GM10248 (cell line): Measurements from ENCODE around the gene CAMK2D.

ENCODE experiments used
- CTCF ChIA-PET: fragments of 300-600 bp; sonication (Branson Sonifier 250); formaldehyde crosslinking; extraction: SDS; loops from one replicate; lab custom pipeline; 2021; ENCODE audit warnings: antibody characterized with exemption; lab: Yijun Ruan, JAX
- POLR2A ChIA-PET: fragments of 350-650 bp; sonication (Branson Sonifier 250); formaldehyde crosslinking; extraction: SDS; loops from one replicate; lab custom pipeline; 2020; ENCODE audit warnings: antibody characterized with exemption; lab: Yijun Ruan, JAX
- DNase-seq: peaks from one replicate; pipeline ENCODE4 v3.0.0; 2012; ENCODE audit errors: extremely low spot score
- CTCF ChIP-seq: IDR thresholded peaks from 2 replicates; pipeline ENCODE4 v1.5.1; 2012; ENCODE audit warnings: mild to moderate bottlenecking, low read depth; ENCODE audit errors: extremely low read depth, missing control alignments, control extremely low read depth

CAMK2D gene

GRCh38 chr4:113743690-113744089 lies 17.8 kb downstream of the CAMK2D start:
- no peak for DNase-seq
- ChIA-PET POLR2A (no interaction called here), CTCF (interaction anchor here (1.0 to 2.2 kb wide), 4 partner anchors 11 to 100 kb away, joined by 3 to 5 read pairs (median 4); no protein-coding TSS in a partner anchor)
- no peak for TF ChIP-seq CTCF

- POLR2A ChIA-PET, result no interaction called here
- CTCF ChIA-PET, result interaction anchor here (1.2 to 2.0 kb wide), 2 partner anchors 16 to 99 kb away, joined by 4 to 5 read pairs; no protein-coding TSS in a partner anchor
- no peak for TF ChIP-seq CTCF
- DNase-seq, result no peak
Observed at GRCh38 chr4:113742643-113743042, 18.9 kb downstream of the CAMK2D start.

DNA sequence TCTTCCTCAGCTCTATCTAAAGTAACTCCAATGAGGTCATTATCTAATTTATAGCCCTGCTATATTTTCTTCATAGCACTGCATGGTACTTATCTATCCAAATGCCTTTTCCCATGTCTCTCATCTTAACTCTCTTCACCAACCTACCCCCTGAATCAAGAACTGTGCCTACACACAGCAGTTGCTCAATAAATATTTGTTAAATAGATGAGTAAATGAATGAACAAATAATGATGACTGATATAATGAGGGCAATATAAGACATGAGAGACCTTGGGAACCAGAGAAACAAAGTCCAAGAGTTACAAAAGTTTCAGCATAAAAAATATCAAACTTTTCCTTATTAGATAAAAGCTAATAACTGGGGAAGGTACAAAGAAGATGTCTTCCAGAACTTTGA lies 19.6 kb downstream of the CAMK2D start:
- ChIA-PET CTCF (no interaction called here), POLR2A (no interaction called here)
- no peak for DNase-seq
- no peak for TF ChIP-seq CTCF

DNA sequence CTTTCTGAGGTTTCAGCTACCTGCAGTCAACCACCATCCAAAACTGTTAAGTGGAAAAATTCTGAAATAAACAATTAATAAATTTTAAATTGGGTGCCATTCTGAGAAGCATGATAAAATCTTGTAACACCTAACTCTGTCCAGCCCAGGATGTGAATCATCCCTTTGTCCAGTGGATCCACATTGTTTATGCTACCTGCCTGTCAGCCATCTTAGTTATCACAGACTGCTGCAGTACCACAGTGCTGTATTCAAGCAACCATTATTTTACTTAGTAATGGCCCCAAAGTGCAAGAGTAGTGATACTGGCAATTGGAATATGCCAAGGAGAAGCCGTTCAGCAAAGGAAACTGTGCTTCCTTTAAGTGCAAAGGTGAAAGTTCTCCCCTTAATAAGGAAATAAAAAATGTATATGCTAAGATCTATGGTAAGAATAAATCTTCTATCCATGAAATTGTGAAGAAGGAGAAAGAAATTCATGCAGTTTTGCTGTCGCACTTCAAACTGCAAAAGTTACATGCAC lies 20.6 kb downstream of the CAMK2D start:
- no peak for TF ChIP-seq CTCF
- no peak for DNase-seq
- POLR2A ChIA-PET, result no interaction called here
- CTCF ChIA-PET, result no interaction called here

- TF ChIP-seq CTCF, result no peak
- DNase-seq, result no peak
- ChIA-PET CTCF (no interaction called here), POLR2A (no interaction called here)
Observed at GRCh38 chr4:113739197-113739596, 22.3 kb downstream of the CAMK2D start.

DNA sequence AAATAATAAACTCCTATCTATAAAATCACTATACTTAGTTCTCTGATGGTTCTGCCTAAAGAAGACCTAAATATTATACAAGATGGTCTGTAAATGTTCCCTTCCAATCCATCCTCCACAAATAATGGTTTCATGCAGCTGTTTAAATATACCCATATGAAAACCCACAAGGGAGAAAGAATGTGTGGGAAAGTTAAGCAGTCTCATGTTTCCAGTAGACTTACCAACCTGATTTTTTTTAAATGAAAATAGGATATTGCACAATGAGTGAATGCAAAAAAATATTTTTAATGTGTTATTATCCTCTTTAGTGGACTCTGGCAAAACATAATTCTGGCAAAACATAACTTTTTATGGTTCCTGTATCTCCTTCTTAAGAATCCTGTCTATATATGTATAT lies 23.3 kb downstream of the CAMK2D start:
- TF ChIP-seq CTCF, result no peak
- DNase-seq, result no peak
- ChIA-PET POLR2A (no interaction called here), CTCF (no interaction called here)
